MM.1S (cell line): Measurements from ENCODE around the gene RABGAP1L.

Experiments used
- DNase-seq: peaks from one replicate; pipeline ENCODE4 v3.0.0-alpha.2; 2015
- H2AFZ ChIP-seq: fragments of 300-600 bp; sonication (generic); 2 replicates; pipeline ENCODE4 v1.6.0; 2016; ENCODE audit warnings: antibody characterized with exemption, low read length
- H3F3A ChIP-seq: fragments of 300-600 bp; sonication (generic); 2 replicates; pipeline ENCODE4 v1.6.1; 2016; ENCODE audit warnings: mild to moderate bottlenecking, antibody characterized with exemption, low read length, moderate library complexity, mixed read lengths; ENCODE audit not compliant: insufficient read depth
- H3K27ac ChIP-seq: fragments of 300-600 bp; sonication (generic); 2 replicates; pipeline ENCODE4 v1.5.1; 2016; ENCODE audit warnings: mild to moderate bottlenecking, low read length
- H3K27me3 ChIP-seq: fragments of 300-600 bp; sonication (generic); replicated peaks from 2 replicates; pipeline ENCODE4 v1.6.0; 2016; ENCODE audit warnings: low read length; ENCODE audit not compliant: insufficient read depth
- H3K36me3 ChIP-seq: fragments of 300-600 bp; sonication (generic); replicated peaks from 2 replicates; pipeline ENCODE4 v1.6.1; 2016; ENCODE audit warnings: mild to moderate bottlenecking, low read length, mixed read lengths; ENCODE audit not compliant: insufficient read depth
- H3K4me1 ChIP-seq: fragments of 300-600 bp; sonication (generic); 2 replicates; pipeline ENCODE4 v1.6.1; 2016; ENCODE audit warnings: low read length, mixed read lengths
- H3K4me2 ChIP-seq: fragments of 300-600 bp; sonication (generic); 2 replicates; pipeline ENCODE4 v1.6.0; 2016; ENCODE audit warnings: low read depth, low read length
- H3K4me3 ChIP-seq: fragments of 300-600 bp; sonication (generic); 2 replicates; pipeline ENCODE4 v1.5.1; 2016; ENCODE audit warnings: low read length, mixed read lengths
- H3K79me2 ChIP-seq: fragments of 300-600 bp; sonication (generic); 2 replicates; pipeline ENCODE4 v1.6.1; 2016; ENCODE audit warnings: mixed run types, low read length, mixed read lengths
- H3K9ac ChIP-seq: fragments of 300-600 bp; sonication (generic); 2 replicates; pipeline ENCODE4 v1.6.1; 2016; ENCODE audit warnings: low read length, mixed read lengths
- H3K9me2 ChIP-seq: fragments of 300-600 bp; sonication (generic); replicated peaks from 2 replicates; pipeline ENCODE4 v1.6.1; 2016; ENCODE audit warnings: mild to moderate bottlenecking, low read length, mixed read lengths; ENCODE audit not compliant: insufficient read depth
- H3K9me3 ChIP-seq: fragments of 300-600 bp; sonication (generic); replicated peaks from 2 replicates; pipeline ENCODE4 v1.6.1; 2016; ENCODE audit warnings: mild to moderate bottlenecking, low read length, mixed read lengths; ENCODE audit not compliant: insufficient read depth
- H4K20me1 ChIP-seq: fragments of 300-600 bp; sonication (generic); 2 replicates; pipeline ENCODE4 v1.6.1; 2016; ENCODE audit warnings: mild to moderate bottlenecking, low read length, moderate library complexity, mixed read lengths; ENCODE audit not compliant: insufficient read depth
- CTCF ChIP-seq: fragments of 300-600 bp; sonication (generic); IDR thresholded peaks from 2 replicates; pipeline ENCODE4 v1.5.1; 2016; ENCODE audit warnings: antibody characterized with exemption, low read length, mixed read lengths
- EZH2 ChIP-seq: fragments of 300-600 bp; sonication (generic); optimal IDR thresholded peaks from 2 replicates; pipeline ENCODE3; 2017; ENCODE audit warnings: low read depth, mild to moderate bottlenecking, antibody characterized with exemption, low read length, mixed read lengths
- EZH2phosphoT487 ChIP-seq: fragments of 300-600 bp; sonication (generic); IDR thresholded peaks from 2 replicates; pipeline ENCODE4 v1.6.1; 2018; ENCODE audit warnings: antibody characterized with exemption, low read length

RABGAP1L gene

GRCh38 chr1:174825127-174825526, 665.8 kb downstream of the RABGAP1L start:
- Histone ChIP-seq H3K4me2 (no peak overlapping the region), H3K4me1 (0 out of 2 replicates have a peak, but pooled peaks cover 4% of the 10 kb centered on the region), H3K9me2 (no peaks in the 10 kb centered on the region), H3K27ac (no peak overlapping the region), H4K20me1 (no peaks in the 10 kb centered on the region), H3K27me3 (no peaks in the 10 kb centered on the region), H3F3A (no peaks in the 10 kb centered on the region), H3K79me2 (no peaks in the 10 kb centered on the region), H3K36me3 (no peaks in the 10 kb centered on the region), H3K9ac (no peak overlapping the region), H3K9me3 (no peaks in the 10 kb centered on the region), H3K4me3 (no peak overlapping the region), H2AFZ (no peak overlapping the region)
- DNase-seq: no peak
- no peak for TF ChIP-seq EZH2
- no peak for TF ChIP-seq EZH2phosphoT487
- TF ChIP-seq CTCF: no peak

- no peak overlapping the region for H3K4me2 ChIP-seq
- H3K36me3 ChIP-seq: no peaks in the 10 kb centered on the region
- no peaks in the 10 kb centered on the region for H3K79me2 ChIP-seq
- no peak overlapping the region for H3K27ac ChIP-seq
- 0 out of 2 replicates have a peak, but pooled peaks cover 4% of the 10 kb centered on the region for H3K4me1 ChIP-seq
- no peaks in the 10 kb centered on the region for H3K27me3 ChIP-seq
- H4K20me1 ChIP-seq: no peaks in the 10 kb centered on the region
- DNase-seq: no peak
- no peak for TF ChIP-seq EZH2phosphoT487
- no peak for TF ChIP-seq EZH2
- no peak for TF ChIP-seq CTCF
- no peaks in the 10 kb centered on the region for H3K9me2 ChIP-seq
- H2AFZ ChIP-seq: no peak overlapping the region
- no peaks in the 10 kb centered on the region for H3F3A ChIP-seq
- H3K4me3 ChIP-seq: no peak overlapping the region
- H3K9ac ChIP-seq: no peak overlapping the region
- no peaks in the 10 kb centered on the region for H3K9me3 ChIP-seq
These were observed 666.5 kb downstream of the RABGAP1L start for GRCh38 chr1:174825806-174826205.

GRCh38 chr1:174828264-174828663, 668.9 kb downstream of the RABGAP1L start:
- H3K27me3 ChIP-seq: no peaks in the 10 kb centered on the region
- H4K20me1 ChIP-seq: no peaks in the 10 kb centered on the region
- H3K79me2 ChIP-seq: no peaks in the 10 kb centered on the region
- no peak for DNase-seq
- no peak overlapping the region for H3K9ac ChIP-seq
- no peaks in the 10 kb centered on the region for H3F3A ChIP-seq
- no peak overlapping the region for H3K4me2 ChIP-seq
- H3K4me1 ChIP-seq: 0 out of 2 replicates have a peak, but pooled peaks cover 4% of the 10 kb centered on the region
- H3K9me2 ChIP-seq: no peaks in the 10 kb centered on the region
- H3K27ac ChIP-seq: no peak overlapping the region
- no peak overlapping the region for H2AFZ ChIP-seq
- no peak overlapping the region for H3K4me3 ChIP-seq
- H3K36me3 ChIP-seq: no peaks in the 10 kb centered on the region
- H3K9me3 ChIP-seq: no peaks in the 10 kb centered on the region
- TF ChIP-seq EZH2phosphoT487 (no peak), EZH2 (no peak), CTCF (no peak)

- Histone ChIP-seq H3F3A (no peaks in the 10 kb centered on the region), H3K27me3 (no peaks in the 10 kb centered on the region), H3K27ac (no peak overlapping the region), H3K9me3 (no peaks in the 10 kb centered on the region), H4K20me1 (no peaks in the 10 kb centered on the region), H2AFZ (no peak overlapping the region), H3K9me2 (no peaks in the 10 kb centered on the region), H3K79me2 (no peaks in the 10 kb centered on the region), H3K36me3 (no peaks in the 10 kb centered on the region), H3K4me2 (no peak overlapping the region), H3K9ac (no peak overlapping the region), H3K4me1 (0 out of 2 replicates have a peak, but pooled peaks cover 4% of the 10 kb centered on the region), H3K4me3 (no peak overlapping the region)
- no peak for DNase-seq
- TF ChIP-seq EZH2phosphoT487 (no peak), EZH2 (no peak), CTCF (no peak)
These were observed 670.7 kb downstream of the RABGAP1L start for GRCh38 chr1:174829990-174830389.
